Measurements from ENCODE around the gene RAB1B. TPM values are rescaled to one million over a fixed set of nuclear protein-coding genes. Genes with fewer than 3 reads are reported as not detected.

Gene RAB1B
- total RNA-seq, 2 experiments from 2014 or later: 146 to 150 TPM

- ChIA-PET POLR2A (interaction anchor here (1.0 to 4.4 kb wide), 4 partner anchors 11 to 46 kb away, joined by 3 to 28 read pairs (median 20); partner anchors contain the start of genes CNIH2, RAB1B and RIN1), CTCF (interaction anchor here (1.6 to 2.1 kb wide), 2 partner anchors 25 to 68 kb away, joined by 3 to 5 read pairs; no protein-coding TSS in a partner anchor)
- Mint-ChIP-seq H3K36me3 (ENCODE audit: low read depth) (no peaks in the 10 kb centered on the region), H3K4me3 (peak overlapping the region; percentile 92), H3K9me3 (no peaks in the 10 kb centered on the region), H3K27ac (no peak overlapping the region), H3K27me3 (peaks cover 29% of the 10 kb centered on the region), H3K4me1 (peaks cover 42% of the 10 kb centered on the region)
- no peak for DNase-seq
Measured at GRCh38 chr11:66290330-66290621, 21.8 kb downstream of the RAB1B start.

- Mint-ChIP-seq H3K9me3 (no peaks in the 10 kb centered on the region), H3K4me3 (no peak overlapping the region), H3K27me3 (peaks cover 29% of the 10 kb centered on the region), H3K36me3 (ENCODE audit: low read depth) (no peaks in the 10 kb centered on the region), H3K27ac (no peak overlapping the region), H3K4me1 (peaks cover 42% of the 10 kb centered on the region)
- POLR2A ChIA-PET: interaction anchor here (1.1 to 4.4 kb wide), 2 partner anchors 21 to 53 kb away, joined by 4 to 28 read pairs; no protein-coding TSS in a partner anchor
- CTCF ChIA-PET: interaction anchor here (1.6 to 1.7 kb wide), 2 partner anchors 20 to 69 kb away, joined by 3 to 8 read pairs; no protein-coding TSS in a partner anchor
- DNase-seq: no peak
Measured at GRCh38 chr11:66291303-66291705, 22.9 kb downstream of the RAB1B start.

GRCh38 chr11:66291706-66292542 is 23.5 kb downstream of the RAB1B start, which contains the start of gene TMEM151A:
TMEM151A (plus strand) TSS chr11:66291894; CDS start chr11:66292014, 120 bp downstream.
- peak within 1 kb of the TSS; percentile 92 for H3K4me3 Mint-ChIP-seq
- DNase-seq: no peak
- H3K9me3 Mint-ChIP-seq: no peaks in the 10 kb centered on the region
- CTCF ChIA-PET: interaction anchor here (0.6 to 1.7 kb wide), 3 partner anchors 20 to 138 kb away, joined by 3 to 8 read pairs (median 5); no protein-coding TSS in a partner anchor
- POLR2A ChIA-PET: interaction anchor here (1.1 to 4.4 kb wide), 2 partner anchors 21 to 52 kb away, joined by 4 to 28 read pairs; no protein-coding TSS in a partner anchor
- no peaks in the 10 kb centered on the region for H3K36me3 Mint-ChIP-seq (ENCODE audit: low read depth)
- H3K27me3 Mint-ChIP-seq: peaks cover 29% of the 10 kb centered on the region
- peaks cover 38% of the 10 kb centered on the region for H3K4me1 Mint-ChIP-seq
- H3K27ac Mint-ChIP-seq: no peak within 1 kb of the TSS

- no peaks in the 10 kb centered on the region for H3K36me3 Mint-ChIP-seq (ENCODE audit: low read depth)
- H3K9me3 Mint-ChIP-seq: no peaks in the 10 kb centered on the region
- peak overlapping the region; percentile 17 for H3K4me3 Mint-ChIP-seq
- POLR2A ChIA-PET: no interaction called here
- H3K27me3 Mint-ChIP-seq: peaks cover 29% of the 10 kb centered on the region
- no peak overlapping the region for H3K27ac Mint-ChIP-seq
- CTCF ChIA-PET: no interaction called here
- DNase-seq: no peak
- peaks cover 30% of the 10 kb centered on the region for H3K4me1 Mint-ChIP-seq
Measured at GRCh38 chr11:66292543-66293332, 24.3 kb downstream of the RAB1B start.

GRCh38 chr11:66293352-66293751 is 24.9 kb downstream of the RAB1B start:
- Mint-ChIP-seq H3K36me3 (ENCODE audit: low read depth) (no peaks in the 10 kb centered on the region), H3K27me3 (peaks cover 29% of the 10 kb centered on the region), H3K9me3 (no peaks in the 10 kb centered on the region), H3K4me1 (peaks cover 26% of the 10 kb centered on the region), H3K27ac (no peak overlapping the region), H3K4me3 (no peak overlapping the region)
- ChIA-PET POLR2A (no interaction called here), CTCF (no interaction called here)
- DNase-seq: no peak

- peaks cover 29% of the 10 kb centered on the region for H3K27me3 Mint-ChIP-seq
- H3K9me3 Mint-ChIP-seq: no peaks in the 10 kb centered on the region
- H3K27ac Mint-ChIP-seq: no peak overlapping the region
- peaks cover 24% of the 10 kb centered on the region for H3K4me1 Mint-ChIP-seq
- ChIA-PET CTCF (no interaction called here), POLR2A (no interaction called here)
- no peak for DNase-seq
- H3K4me3 Mint-ChIP-seq: no peak overlapping the region
- H3K36me3 Mint-ChIP-seq (ENCODE audit: low read depth): no peaks in the 10 kb centered on the region
Measured at GRCh38 chr11:66293777-66294625, 25.6 kb downstream of the RAB1B start.

GRCh38 chr11:66294626-66295620 is 26.5 kb downstream of the RAB1B start:
- H3K27ac Mint-ChIP-seq: no peak overlapping the region
- no peaks in the 10 kb centered on the region for H3K36me3 Mint-ChIP-seq (ENCODE audit: low read depth)
- no peak overlapping the region for H3K4me3 Mint-ChIP-seq
- no peak for DNase-seq
- peaks cover 29% of the 10 kb centered on the region for H3K27me3 Mint-ChIP-seq
- POLR2A ChIA-PET: no interaction called here
- CTCF ChIA-PET: no interaction called here
- H3K4me1 Mint-ChIP-seq: peaks cover 16% of the 10 kb centered on the region
- no peaks in the 10 kb centered on the region for H3K9me3 Mint-ChIP-seq

GRCh38 chr11:66297610-66298009 is 29.2 kb downstream of the RAB1B start:
- no peaks in the 10 kb centered on the region for H3K36me3 Mint-ChIP-seq (ENCODE audit: low read depth)
- CTCF ChIA-PET: interaction anchor here (3.3 kb wide), 1 partner anchor 14 kb away, joined by 12 read pairs; no protein-coding TSS in a partner anchor
- H3K9me3 Mint-ChIP-seq: no peaks in the 10 kb centered on the region
- H3K27ac Mint-ChIP-seq: no peak overlapping the region
- H3K27me3 Mint-ChIP-seq: peaks cover 13% of the 10 kb centered on the region
- H3K4me1 Mint-ChIP-seq: peaks cover 3% of the 10 kb centered on the region
- POLR2A ChIA-PET: no interaction called here
- H3K4me3 Mint-ChIP-seq: no peak overlapping the region
- no peak for DNase-seq

- ChIA-PET CTCF (interaction anchor here (3.3 kb wide), 1 partner anchor 13 kb away, joined by 12 read pairs; no protein-coding TSS in a partner anchor), POLR2A (no interaction called here)
- no peaks in the 10 kb centered on the region for H3K36me3 Mint-ChIP-seq (ENCODE audit: low read depth)
- no peak overlapping the region for H3K4me3 Mint-ChIP-seq
- no peak for DNase-seq
- H3K4me1 Mint-ChIP-seq: no peaks in the 10 kb centered on the region
- no peaks in the 10 kb centered on the region for H3K9me3 Mint-ChIP-seq
- no peak overlapping the region for H3K27ac Mint-ChIP-seq
- peaks cover 3% of the 10 kb centered on the region for H3K27me3 Mint-ChIP-seq
Measured at GRCh38 chr11:66299186-66299585, 30.7 kb downstream of the RAB1B start.

GRCh38 chr11:66302656-66303055 is 34.2 kb downstream of the RAB1B start:
- no peak overlapping the region for H3K27ac Mint-ChIP-seq
- no peaks in the 10 kb centered on the region for H3K9me3 Mint-ChIP-seq
- H3K4me3 Mint-ChIP-seq: no peak overlapping the region
- POLR2A ChIA-PET: interaction anchor here (1.2 kb wide), 1 partner anchor 14 kb away, joined by 3 read pairs; the partner anchor contains the start of gene YIF1A
- H3K4me1 Mint-ChIP-seq: no peaks in the 10 kb centered on the region
- no peak for DNase-seq
- CTCF ChIA-PET: interaction anchor here (0.7 to 1.5 kb wide), 3 partner anchors 9 to 277 kb away, joined by 3 to 6 read pairs (median 3); no protein-coding TSS in a partner anchor
- no peaks in the 10 kb centered on the region for H3K36me3 Mint-ChIP-seq (ENCODE audit: low read depth)
- peaks cover 3% of the 10 kb centered on the region for H3K27me3 Mint-ChIP-seq

GRCh38 chr11:66309475-66309874 is 41.0 kb downstream of the RAB1B start:
- Mint-ChIP-seq H3K27ac (no peak overlapping the region), H3K27me3 (peaks cover 8% of the 10 kb centered on the region), H3K36me3 (ENCODE audit: low read depth) (no peaks in the 10 kb centered on the region), H3K9me3 (no peaks in the 10 kb centered on the region), H3K4me3 (no peak overlapping the region), H3K4me1 (peaks cover 16% of the 10 kb centered on the region)
- ChIA-PET CTCF (no interaction called here), POLR2A (no interaction called here)
- DNase-seq: no peak

Measured in activated CD4-positive, alpha-beta memory T cell treated with anti-CD3 and anti-CD28 coated beads, Interleukin-2, amount 10 ng/mL, durations not matched to agents 7 days and 5 days (primary cell).